Ovary (tissue), 3 donors: ENCODE measurements around the gene USP28.

Source experiments
- CTCF ChIP-seq, 3 donors: fragments of 450-650 bp in 2 of 3; fragments of 200-600 bp in 1 of 3; IDR thresholded peaks; one replicate each; pipeline versions ENCODE4 v1.5.1 to v1.8.0; 2016 to 2022; ENCODE audit warnings: antibody characterized with exemption in 3 of 3, mild to moderate bottlenecking in 1 of 3
- EP300 ChIP-seq: sonication (generic); formaldehyde crosslinking; IDR thresholded peaks from one replicate; pipeline ENCODE4 v1.6.1; 2017; ENCODE audit warnings: antibody characterized with exemption
- POLR2A ChIP-seq: fragments of 450-650 bp; IDR thresholded peaks from one replicate; pipeline ENCODE4 v1.6.1; 2017; ENCODE audit warnings: antibody characterized with exemption, mild to moderate bottlenecking, moderate library complexity
- donor health status: DM: no; HTN: no; CAD: no.

DNA sequence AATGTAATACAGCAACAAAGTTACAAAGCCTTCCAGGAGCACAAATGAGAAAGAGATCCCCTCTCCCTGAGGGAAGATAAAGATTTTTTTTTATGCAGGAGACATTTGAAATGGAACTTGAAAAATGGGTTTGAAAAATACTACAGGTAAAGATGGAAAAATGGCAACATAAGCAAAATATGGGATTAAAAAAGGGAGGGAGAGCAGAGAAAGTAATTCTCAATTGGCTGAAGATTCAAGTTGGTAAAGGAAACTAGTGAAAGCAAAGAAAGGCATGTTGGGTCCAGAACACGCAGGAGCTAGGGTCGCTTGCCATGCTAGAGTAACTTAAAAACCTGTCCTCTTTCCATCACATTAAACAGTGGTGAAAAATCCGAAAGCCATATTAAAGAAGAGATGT is 103.4 kb downstream of the USP28 start:
- TF ChIP-seq CTCF (IDR thresholded peaks at IDR 0.05) (no peak), POLR2A (no peak), EP300 (no peak)
